Lower leg skin (tissue), 3 donors: ENCODE results near the gene SAMD8.

Experiments
- POLR2A ChIP-seq, 2 donors: fragments of 450-650 bp; IDR thresholded peaks; one replicate each; pipeline ENCODE4 v1.6.1; 2016 to 2017; ENCODE audit warnings: antibody characterized with exemption in 2 of 2, mild to moderate bottlenecking in 1 of 2, moderate library complexity in 1 of 2
- TF ChIP-seq, protein P1 (sequence below), 3 donors: fragments of 450-650 bp; IDR thresholded peaks; one replicate each; pipeline ENCODE4 v1.5.1; 2016; ENCODE audit warnings: antibody characterized with exemption in 3 of 3, mild to moderate bottlenecking in 3 of 3, moderate library complexity in 2 of 3

DNA sequence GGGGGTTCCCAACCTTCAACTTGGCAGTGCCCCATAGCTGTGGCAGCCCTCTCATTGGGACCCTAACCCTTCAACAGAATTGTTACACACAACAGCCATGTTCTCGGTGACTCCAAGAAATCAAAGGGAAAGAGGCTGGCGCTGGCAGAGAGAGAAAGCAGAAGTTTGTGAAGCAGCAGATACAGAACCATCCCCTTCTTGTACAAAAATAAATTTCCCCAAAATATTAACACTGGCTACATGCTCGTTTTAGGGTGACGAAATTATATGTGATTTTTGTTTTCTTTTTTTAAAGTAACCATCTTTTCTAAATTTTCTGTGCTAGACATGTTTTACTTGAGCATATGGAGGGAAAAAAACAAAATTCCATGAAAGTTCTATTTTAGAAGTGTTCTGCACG, 45.2 kb upstream of the SAMD8 start:
- TF ChIP-seq, protein P1, sequence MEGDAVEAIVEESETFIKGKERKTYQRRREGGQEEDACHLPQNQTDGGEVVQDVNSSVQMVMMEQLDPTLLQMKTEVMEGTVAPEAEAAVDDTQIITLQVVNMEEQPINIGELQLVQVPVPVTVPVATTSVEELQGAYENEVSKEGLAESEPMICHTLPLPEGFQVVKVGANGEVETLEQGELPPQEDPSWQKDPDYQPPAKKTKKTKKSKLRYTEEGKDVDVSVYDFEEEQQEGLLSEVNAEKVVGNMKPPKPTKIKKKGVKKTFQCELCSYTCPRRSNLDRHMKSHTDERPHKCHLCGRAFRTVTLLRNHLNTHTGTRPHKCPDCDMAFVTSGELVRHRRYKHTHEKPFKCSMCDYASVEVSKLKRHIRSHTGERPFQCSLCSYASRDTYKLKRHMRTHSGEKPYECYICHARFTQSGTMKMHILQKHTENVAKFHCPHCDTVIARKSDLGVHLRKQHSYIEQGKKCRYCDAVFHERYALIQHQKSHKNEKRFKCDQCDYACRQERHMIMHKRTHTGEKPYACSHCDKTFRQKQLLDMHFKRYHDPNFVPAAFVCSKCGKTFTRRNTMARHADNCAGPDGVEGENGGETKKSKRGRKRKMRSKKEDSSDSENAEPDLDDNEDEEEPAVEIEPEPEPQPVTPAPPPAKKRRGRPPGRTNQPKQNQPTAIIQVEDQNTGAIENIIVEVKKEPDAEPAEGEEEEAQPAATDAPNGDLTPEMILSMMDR (IDR thresholded peaks at IDR 0.05): no peak
- TF ChIP-seq POLR2A (IDR thresholded peaks at IDR 0.05): no peak
